RWPE2 (cell line): Measurements from ENCODE around the gene PPIL6.

Source experiments
- ATAC-seq: fragments of 200-7000 bp; cut with Tn5 transposase; 3 replicates; pipeline ENCODE4 v1.9.1; 2021; ENCODE audit warnings: low read depth
- DNase-seq: peaks from one replicate; pipeline ENCODE4 v3.0.0-alpha.2; 2020; ENCODE audit warnings: low spot score
- H3K27ac ChIP-seq: fragments of 450-650 bp; 2 replicates; pipeline ENCODE4 v1.5.1; 2017; ENCODE audit warnings: mild to moderate bottlenecking; ENCODE audit not compliant: poor library complexity, severe bottlenecking
- H3K27me3 ChIP-seq: fragments of 250-450 bp; sonication (Bioruptor Pico); 2 replicates; pipeline ENCODE4 v1.5.1; 2021; ENCODE audit warnings: mild to moderate bottlenecking, moderate library complexity; ENCODE audit not compliant: insufficient read depth, poor library complexity, severe bottlenecking
- H3K36me3 ChIP-seq: fragments of 250-450 bp; sonication (Bioruptor Pico); 2 replicates; pipeline ENCODE4 v1.5.1; 2020; ENCODE audit warnings: low read depth, mild to moderate bottlenecking, moderate library complexity
- H3K4me1 ChIP-seq: fragments of 250-450 bp; sonication (Bioruptor Pico); 2 replicates; pipeline ENCODE4 v1.5.1; 2021; ENCODE audit warnings: mild to moderate bottlenecking, moderate library complexity; ENCODE audit not compliant: insufficient read depth, poor library complexity, severe bottlenecking
- H3K4me3 ChIP-seq: fragments of 250-450 bp; sonication (Bioruptor Pico); 2 replicates; pipeline ENCODE4 v1.5.1; 2021; ENCODE audit warnings: mild to moderate bottlenecking, moderate library complexity; ENCODE audit not compliant: severe bottlenecking
- H3K9me3 ChIP-seq: fragments of 250-450 bp; sonication (Bioruptor Pico); 2 replicates; pipeline ENCODE4 v1.5.1; 2021; ENCODE audit warnings: mild to moderate bottlenecking, moderate library complexity; ENCODE audit not compliant: severe bottlenecking
- TF ChIP-seq, protein P1 (sequence below): fragments of 450-650 bp; IDR thresholded peaks from one replicate; pipeline ENCODE4 v1.5.1; 2017; ENCODE audit warnings: mild to moderate bottlenecking, moderate library complexity; ENCODE audit not compliant: poor library complexity, severe bottlenecking

The PPIL6 gene

GRCh38 chr6:109453594-109454495 lies 13.4 kb upstream of the PPIL6 start:
- Histone ChIP-seq H3K4me3 (no peak overlapping the region), H3K4me1 (no peaks in the 10 kb centered on the region), H3K9me3 (no peaks in the 10 kb centered on the region), H3K27ac (no peak overlapping the region), H3K27me3 (no peaks in the 10 kb centered on the region), H3K36me3 (peaks cover 9% of the 10 kb centered on the region; the same call in 1 of the 2 replicates)
- DNase-seq (no peak), ATAC-seq (no peak)
- TF ChIP-seq, protein P1, sequence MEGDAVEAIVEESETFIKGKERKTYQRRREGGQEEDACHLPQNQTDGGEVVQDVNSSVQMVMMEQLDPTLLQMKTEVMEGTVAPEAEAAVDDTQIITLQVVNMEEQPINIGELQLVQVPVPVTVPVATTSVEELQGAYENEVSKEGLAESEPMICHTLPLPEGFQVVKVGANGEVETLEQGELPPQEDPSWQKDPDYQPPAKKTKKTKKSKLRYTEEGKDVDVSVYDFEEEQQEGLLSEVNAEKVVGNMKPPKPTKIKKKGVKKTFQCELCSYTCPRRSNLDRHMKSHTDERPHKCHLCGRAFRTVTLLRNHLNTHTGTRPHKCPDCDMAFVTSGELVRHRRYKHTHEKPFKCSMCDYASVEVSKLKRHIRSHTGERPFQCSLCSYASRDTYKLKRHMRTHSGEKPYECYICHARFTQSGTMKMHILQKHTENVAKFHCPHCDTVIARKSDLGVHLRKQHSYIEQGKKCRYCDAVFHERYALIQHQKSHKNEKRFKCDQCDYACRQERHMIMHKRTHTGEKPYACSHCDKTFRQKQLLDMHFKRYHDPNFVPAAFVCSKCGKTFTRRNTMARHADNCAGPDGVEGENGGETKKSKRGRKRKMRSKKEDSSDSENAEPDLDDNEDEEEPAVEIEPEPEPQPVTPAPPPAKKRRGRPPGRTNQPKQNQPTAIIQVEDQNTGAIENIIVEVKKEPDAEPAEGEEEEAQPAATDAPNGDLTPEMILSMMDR: no peak

GRCh38 chr6:109453156-109453555 lies 12.7 kb upstream of the PPIL6 start:
- no peaks in the 10 kb centered on the region for H3K4me1 ChIP-seq
- ATAC-seq (no peak), DNase-seq (no peak)
- no peaks in the 10 kb centered on the region for H3K9me3 ChIP-seq
- H3K36me3 ChIP-seq: peaks cover 9% of the 10 kb centered on the region; the same call in 1 of the 2 replicates
- H3K27ac ChIP-seq: no peak overlapping the region
- no peak overlapping the region for H3K4me3 ChIP-seq
- TF ChIP-seq, protein P1: no peak
- no peaks in the 10 kb centered on the region for H3K27me3 ChIP-seq

DNA sequence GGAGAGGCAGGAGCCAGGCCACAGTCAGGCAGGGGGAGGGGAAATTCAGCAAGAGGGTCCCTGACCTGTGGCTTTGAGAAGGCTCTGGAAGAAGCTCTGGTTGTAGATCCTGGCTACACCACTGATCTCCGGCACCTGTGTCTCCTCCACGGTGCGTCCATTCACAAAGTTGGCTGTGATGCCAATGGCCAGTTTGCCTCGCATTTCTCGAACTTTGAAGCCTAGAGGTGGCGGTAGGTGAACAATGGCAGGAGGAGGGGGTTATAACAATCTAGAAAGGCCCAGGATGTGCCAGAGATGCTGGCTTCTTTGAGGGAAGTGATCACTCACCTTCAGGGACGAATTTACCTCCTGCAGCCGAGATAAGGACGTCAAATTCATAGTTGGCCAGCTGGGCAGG lies 11.8 kb upstream of the PPIL6 start:
- Histone ChIP-seq H3K9me3 (no peaks in the 10 kb centered on the region), H3K27me3 (no peaks in the 10 kb centered on the region), H3K4me3 (no peak overlapping the region), H3K27ac (no peak overlapping the region), H3K36me3 (peaks cover 9% of the 10 kb centered on the region; the same call in 1 of the 2 replicates), H3K4me1 (no peaks in the 10 kb centered on the region)
- no peak for DNase-seq
- ATAC-seq: no peak
- TF ChIP-seq, protein P1: no peak

DNA sequence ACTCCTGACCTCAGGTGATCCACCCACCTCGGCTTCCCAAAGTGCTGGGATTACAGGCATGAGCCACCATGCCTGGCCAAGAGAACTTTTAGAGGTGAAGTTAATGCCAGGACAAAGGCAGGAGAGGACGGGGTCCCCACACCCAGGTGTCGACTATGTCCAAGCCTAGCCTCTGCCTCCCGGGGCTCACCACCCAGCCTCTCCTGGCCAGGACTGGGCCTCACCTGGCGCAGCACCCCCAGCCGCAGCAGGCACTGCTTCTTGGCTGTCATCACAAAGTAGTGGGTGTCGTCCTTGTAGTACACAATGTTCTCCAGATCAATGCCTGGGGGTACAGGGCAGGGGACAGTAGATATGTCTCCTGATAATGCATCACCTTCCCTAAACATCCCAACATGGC lies 10.9 kb upstream of the PPIL6 start:
- ATAC-seq: no peak
- no peak for DNase-seq
- Histone ChIP-seq H3K27me3 (no peaks in the 10 kb centered on the region), H3K4me1 (no peaks in the 10 kb centered on the region), H3K27ac (no peak overlapping the region), H3K4me3 (no peak overlapping the region), H3K9me3 (no peaks in the 10 kb centered on the region), H3K36me3 (peaks cover 9% of the 10 kb centered on the region; the same call in 1 of the 2 replicates)
- TF ChIP-seq, protein P1: no peak

DNA sequence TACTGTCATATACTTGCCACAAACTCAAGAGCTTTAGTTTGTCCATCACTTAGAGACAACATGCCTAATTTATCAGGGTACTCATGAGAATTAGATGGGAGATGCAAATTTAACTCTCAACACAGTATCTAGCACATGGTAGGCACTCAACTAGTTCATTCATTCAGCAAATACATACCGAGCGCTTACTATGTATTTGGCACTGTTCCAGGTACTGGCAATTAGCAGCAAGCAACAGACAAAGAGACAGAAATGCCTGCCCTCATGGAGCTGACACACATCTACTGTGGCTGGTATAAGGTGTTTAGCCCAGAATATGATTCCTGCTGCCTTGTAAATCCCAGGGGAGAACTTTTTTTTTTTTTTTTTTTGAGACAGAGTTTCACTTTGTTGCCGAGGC lies 10.4 kb upstream of the PPIL6 start:
- TF ChIP-seq, protein P1: no peak
- H3K4me1 ChIP-seq: no peaks in the 10 kb centered on the region
- no peaks in the 10 kb centered on the region for H3K9me3 ChIP-seq
- no peaks in the 10 kb centered on the region for H3K27me3 ChIP-seq
- H3K36me3 ChIP-seq: peaks cover 9% of the 10 kb centered on the region; the same call in 1 of the 2 replicates
- ATAC-seq (no peak), DNase-seq (no peak)
- no peak overlapping the region for H3K4me3 ChIP-seq
- no peak overlapping the region for H3K27ac ChIP-seq
